ENCODE data around the gene ATF7. TPM values are rescaled to one million over a fixed set of nuclear protein-coding genes. Genes with fewer than 3 reads are reported as not detected.

Gene ATF7
- total and polyA plus RNA-seq, 4 donors: 16.8 to 43.3 (median 31.7) TPM

DNA sequence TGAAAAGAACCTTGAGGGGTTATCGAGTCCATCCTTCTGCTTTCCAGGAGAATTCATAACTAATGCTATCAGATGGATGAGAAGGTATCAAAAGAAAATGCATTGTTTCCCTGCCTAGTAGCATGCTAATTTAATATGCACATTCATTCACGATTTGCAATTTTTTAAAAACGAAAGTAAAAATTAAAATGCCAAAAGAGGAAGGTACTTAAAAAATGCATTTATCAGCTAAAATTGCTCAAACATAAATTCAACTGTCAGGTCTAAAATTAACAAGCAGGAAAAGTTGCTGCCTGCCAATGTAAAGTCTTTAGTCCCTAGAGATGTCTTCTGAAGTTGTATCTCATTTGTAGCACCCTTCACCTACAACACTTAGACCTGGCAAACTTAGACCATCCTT lies 7.9 kb downstream of the ATF7 start:
- DNase-seq (no peak), ATAC-seq (ENCODE audit: insufficient read depth, low FRiP score) (no peak)
- 9 to 14% methylated on average over 3 of the region's 3 CpGs for WGBS, 2 donors
- TF ChIP-seq, protein P1, sequence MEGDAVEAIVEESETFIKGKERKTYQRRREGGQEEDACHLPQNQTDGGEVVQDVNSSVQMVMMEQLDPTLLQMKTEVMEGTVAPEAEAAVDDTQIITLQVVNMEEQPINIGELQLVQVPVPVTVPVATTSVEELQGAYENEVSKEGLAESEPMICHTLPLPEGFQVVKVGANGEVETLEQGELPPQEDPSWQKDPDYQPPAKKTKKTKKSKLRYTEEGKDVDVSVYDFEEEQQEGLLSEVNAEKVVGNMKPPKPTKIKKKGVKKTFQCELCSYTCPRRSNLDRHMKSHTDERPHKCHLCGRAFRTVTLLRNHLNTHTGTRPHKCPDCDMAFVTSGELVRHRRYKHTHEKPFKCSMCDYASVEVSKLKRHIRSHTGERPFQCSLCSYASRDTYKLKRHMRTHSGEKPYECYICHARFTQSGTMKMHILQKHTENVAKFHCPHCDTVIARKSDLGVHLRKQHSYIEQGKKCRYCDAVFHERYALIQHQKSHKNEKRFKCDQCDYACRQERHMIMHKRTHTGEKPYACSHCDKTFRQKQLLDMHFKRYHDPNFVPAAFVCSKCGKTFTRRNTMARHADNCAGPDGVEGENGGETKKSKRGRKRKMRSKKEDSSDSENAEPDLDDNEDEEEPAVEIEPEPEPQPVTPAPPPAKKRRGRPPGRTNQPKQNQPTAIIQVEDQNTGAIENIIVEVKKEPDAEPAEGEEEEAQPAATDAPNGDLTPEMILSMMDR (IDR thresholded peaks at IDR 0.05; ENCODE audit: control extremely low read depth, extremely low read depth): no peak
- Histone ChIP-seq H3K9ac (ENCODE audit: insufficient read depth in 1 of 2, low read length in 2 of 2) (no peak overlapping the region), H3K9me3 (ENCODE audit: control insufficient read depth in 4 of 4, insufficient read depth in 3 of 4, low read length in 3 of 4) (no peaks in the 10 kb centered on the region), H3K27ac (ENCODE audit: low read depth in 1 of 2, low read length in 1 of 2) (peak overlapping the region in 1 of 2 donors; percentile 41), H3K4me3 (no peak overlapping the region), H3K4me1 (ENCODE audit: control insufficient read depth in 5 of 5, insufficient read depth in 5 of 5, low read length in 5 of 5) (peaks cover 0 to 12% (median 6%) of the 10 kb centered on the region in 5 donors), H3K27me3 (ENCODE audit: control insufficient read depth in 3 of 3, insufficient read depth in 3 of 3, low read length in 2 of 3) (no peaks in the 10 kb centered on the region), H3K36me3 (ENCODE audit: control insufficient read depth in 4 of 4, insufficient read depth in 4 of 4, low read length in 4 of 4) (peaks cover 0 to 2% (median under 1%) of the 10 kb centered on the region in 4 donors)

DNA sequence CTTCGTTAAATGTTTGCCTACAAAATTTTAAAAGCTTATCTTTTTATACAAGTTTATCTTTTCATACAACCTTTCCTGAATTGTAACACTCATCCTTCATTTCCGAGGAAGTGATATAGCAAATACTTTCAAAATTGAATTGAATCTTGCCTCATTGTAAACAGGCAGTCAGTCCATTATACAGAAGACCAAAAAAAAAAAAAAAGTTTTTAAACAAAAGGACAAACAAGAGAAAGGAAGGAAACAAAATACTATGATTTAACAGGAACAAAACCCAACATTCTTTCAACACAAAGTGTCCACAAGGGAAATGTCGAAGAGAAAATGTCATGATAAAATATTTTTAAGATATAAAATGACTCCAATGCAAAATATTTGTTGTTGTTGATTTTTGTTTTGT lies 8.5 kb downstream of the ATF7 start:
- Histone ChIP-seq H3K9me3 (ENCODE audit: control insufficient read depth in 4 of 4, insufficient read depth in 3 of 4, low read length in 3 of 4) (no peaks in the 10 kb centered on the region), H3K4me3 (no peak overlapping the region), H3K9ac (ENCODE audit: insufficient read depth in 1 of 2, low read length in 2 of 2) (no peak overlapping the region), H3K4me1 (ENCODE audit: control insufficient read depth in 5 of 5, insufficient read depth in 5 of 5, low read length in 5 of 5) (peaks cover 0 to 11% (median under 1%) of the 10 kb centered on the region in 5 donors), H3K36me3 (ENCODE audit: control insufficient read depth in 4 of 4, insufficient read depth in 4 of 4, low read length in 4 of 4) (peaks cover 0 to 2% (median under 1%) of the 10 kb centered on the region in 4 donors), H3K27ac (ENCODE audit: low read depth in 1 of 2, low read length in 1 of 2) (no peak overlapping the region), H3K27me3 (ENCODE audit: control insufficient read depth in 3 of 3, insufficient read depth in 3 of 3, low read length in 2 of 3) (no peaks in the 10 kb centered on the region)
- TF ChIP-seq, protein P1 (IDR thresholded peaks at IDR 0.05; ENCODE audit: control extremely low read depth, extremely low read depth): no peak
- DNase-seq (no peak), ATAC-seq (ENCODE audit: insufficient read depth, low FRiP score) (no peak)
- WGBS, 2 donors: 12 to 30% methylated on average over 3 of the region's 3 CpGs

DNA sequence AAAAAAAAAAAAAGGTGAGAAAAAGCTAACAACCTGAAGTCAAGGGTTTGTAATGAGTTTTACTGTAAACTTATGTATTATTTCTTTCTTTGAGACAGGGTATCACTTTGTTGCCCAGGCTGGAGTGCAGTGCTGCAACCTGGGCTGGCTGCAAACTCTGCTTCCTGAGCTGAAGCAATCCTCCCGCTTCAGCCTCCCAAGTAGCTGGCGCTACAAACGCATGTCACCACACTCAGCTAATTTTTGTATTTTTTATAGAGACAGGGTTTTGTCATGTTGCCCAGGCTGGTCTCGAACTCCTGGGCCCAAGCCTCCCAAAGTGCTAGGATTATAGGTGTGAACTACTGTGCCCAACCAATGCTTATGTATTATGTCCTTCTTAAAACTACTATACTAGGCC lies 9.2 kb downstream of the ATF7 start:
- Histone ChIP-seq H3K27ac (ENCODE audit: low read depth in 1 of 2, low read length in 1 of 2) (no peak overlapping the region), H3K27me3 (ENCODE audit: control insufficient read depth in 3 of 3, insufficient read depth in 3 of 3, low read length in 2 of 3) (no peaks in the 10 kb centered on the region), H3K4me3 (no peak overlapping the region), H3K36me3 (ENCODE audit: control insufficient read depth in 4 of 4, insufficient read depth in 4 of 4, low read length in 4 of 4) (peaks cover 0 to 2% (median under 1%) of the 10 kb centered on the region in 4 donors), H3K9me3 (ENCODE audit: control insufficient read depth in 4 of 4, insufficient read depth in 3 of 4, low read length in 3 of 4) (no peaks in the 10 kb centered on the region), H3K9ac (ENCODE audit: insufficient read depth in 1 of 2, low read length in 2 of 2) (no peak overlapping the region), H3K4me1 (ENCODE audit: control insufficient read depth in 5 of 5, insufficient read depth in 5 of 5, low read length in 5 of 5) (peaks cover 0 to 10% (median 0%) of the 10 kb centered on the region in 5 donors)
- no peak for DNase-seq
- TF ChIP-seq, protein P1 (IDR thresholded peaks at IDR 0.05; ENCODE audit: control extremely low read depth, extremely low read depth): no peak
- WGBS, 2 donors: 32 to 62% methylated on average over 4 of the region's 4 CpGs
- no peak for ATAC-seq (ENCODE audit: insufficient read depth, low FRiP score)

DNA sequence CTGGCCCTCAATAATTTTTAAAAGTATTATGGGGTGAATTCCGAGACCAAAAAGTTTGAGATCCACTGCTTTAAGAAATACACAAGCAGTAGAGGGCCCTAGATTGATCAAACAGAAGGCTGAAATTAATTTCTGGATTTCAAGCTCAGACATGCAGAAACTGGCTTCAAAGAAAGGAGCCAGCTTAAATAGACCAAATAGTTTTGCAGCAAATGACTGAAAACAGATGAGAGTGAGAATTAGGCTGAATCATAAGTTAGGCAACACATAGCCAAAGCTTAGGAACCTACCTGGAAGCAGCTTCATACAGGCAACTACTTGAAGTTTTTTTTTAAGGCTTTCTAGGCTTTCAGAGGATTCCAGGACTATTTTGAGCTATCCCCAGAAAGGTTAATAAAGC lies 12.4 kb downstream of the ATF7 start:
- Histone ChIP-seq H3K36me3 (ENCODE audit: control insufficient read depth in 4 of 4, insufficient read depth in 4 of 4, low read length in 4 of 4) (peaks cover 0 to 2% (median 1%) of the 10 kb centered on the region in 4 donors), H3K27ac (ENCODE audit: low read depth in 1 of 2, low read length in 1 of 2) (no peak overlapping the region), H3K9me3 (ENCODE audit: control insufficient read depth in 4 of 4, insufficient read depth in 3 of 4, low read length in 3 of 4) (no peaks in the 10 kb centered on the region), H3K9ac (ENCODE audit: insufficient read depth in 1 of 2, low read length in 2 of 2) (no peak overlapping the region), H3K27me3 (ENCODE audit: control insufficient read depth in 3 of 3, insufficient read depth in 3 of 3, low read length in 2 of 3) (no peaks in the 10 kb centered on the region), H3K4me1 (ENCODE audit: control insufficient read depth in 5 of 5, insufficient read depth in 5 of 5, low read length in 5 of 5) (peaks cover 0 to 10% (median 0%) of the 10 kb centered on the region in 5 donors), H3K4me3 (no peak overlapping the region)
- ATAC-seq (ENCODE audit: insufficient read depth, low FRiP score) (no peak), DNase-seq (no peak)
- TF ChIP-seq, protein P1 (IDR thresholded peaks at IDR 0.05; ENCODE audit: control extremely low read depth, extremely low read depth): no peak
- 82 to 91% methylated on average over 1 of the region's 1 CpG for WGBS, 2 donors
